Activated T-cell treated with anti-CD3 and anti-CD28 coated beads, Interleukin-2, amount 50 U/mL, for 48 hours (primary cell): Measurements from ENCODE around the gene PDIA2.
"Not testable (repeated sequence)": the region's sequence is repeated elsewhere in the genome, so short reads cannot be mapped to it uniquely, and the experiment has no call there.

Experiments
- DNase-seq, 2 experiments: peaks; one replicate each; pipeline ENCODE4 v3.0.0-alpha.2; 2020

The PDIA2 gene

DNA sequence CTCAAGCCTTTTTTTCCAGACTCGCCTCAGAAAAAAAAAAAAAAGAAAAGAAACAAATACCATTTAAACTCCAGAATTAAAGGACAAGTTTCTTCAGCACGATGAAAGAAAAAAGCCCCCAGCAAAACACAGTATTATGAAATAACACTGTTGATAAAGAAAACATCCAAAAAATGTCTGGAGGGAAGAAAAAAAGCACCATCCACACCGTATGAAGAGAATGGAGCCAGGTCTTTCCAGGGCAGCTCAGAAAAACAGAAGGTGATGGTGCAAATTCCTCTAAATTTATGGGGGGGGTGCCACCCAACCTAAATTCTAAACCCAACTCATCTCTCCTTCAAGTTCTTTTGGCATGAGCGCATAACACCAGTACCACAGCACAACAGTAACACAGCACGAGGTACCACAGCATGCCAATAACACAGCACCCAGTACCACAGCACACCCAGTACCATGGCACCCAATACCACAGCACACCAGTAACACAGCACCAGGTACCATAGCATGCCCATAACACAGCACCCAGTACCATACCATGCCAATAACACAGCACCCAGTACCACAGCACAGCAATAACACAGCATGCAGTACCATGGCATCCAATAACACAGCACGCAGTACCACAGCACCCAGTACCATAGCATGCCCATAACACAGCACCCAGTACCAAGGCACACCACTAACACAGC, 50.6 kb downstream of the PDIA2 start:
- DNase-seq = no peak

DNA sequence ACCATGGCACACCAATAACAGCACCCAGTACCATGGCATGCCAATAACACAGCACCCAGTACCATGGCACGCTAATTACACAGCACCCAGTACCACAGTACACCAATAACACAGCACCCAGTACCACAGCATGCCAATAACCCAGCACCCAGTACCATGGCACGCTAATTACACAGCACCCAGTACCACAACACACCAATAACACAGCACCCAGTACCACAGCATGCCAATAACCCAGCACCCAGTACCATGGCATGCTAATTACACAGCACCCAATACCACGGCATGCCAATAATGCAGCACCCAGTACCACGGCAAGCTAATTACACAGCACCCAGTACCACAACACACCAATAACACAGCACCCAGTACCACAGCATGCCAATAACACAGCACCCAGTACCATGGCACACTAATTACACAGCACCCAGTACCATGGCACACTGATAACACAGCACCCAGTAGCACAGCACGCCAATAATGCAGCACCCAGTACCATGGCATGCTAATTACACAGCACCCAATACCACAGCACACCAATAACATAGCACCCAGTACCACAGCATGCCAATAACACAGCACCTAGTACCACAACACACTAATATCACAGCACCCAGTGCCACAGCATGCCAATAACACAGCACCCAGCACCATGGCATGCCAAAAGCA, 51.3 kb downstream of the PDIA2 start:
- not testable (repeated sequence) for DNase-seq

GRCh38 chr16:334861-335632, 52.1 kb downstream of the PDIA2 start:
- DNase-seq = not testable (repeated sequence)

GRCh38 chr16:336269-336668, 53.3 kb downstream of the PDIA2 start:
- no peak for DNase-seq
